ENCODE data around the gene SCN4B.

The SCN4B gene

GRCh38 chr11:118174006-118174567 lies 21.5 kb upstream of the SCN4B start:
- DNase-seq (ENCODE audit: low read depth), result no peak

GRCh38 chr11:118172356-118172755 lies 19.7 kb upstream of the SCN4B start:
- DNase-seq (ENCODE audit: low read depth), result no peak

- peak; percentile 45 for DNase-seq (ENCODE audit: low read depth)
These were observed 18.8 kb upstream of the SCN4B start for GRCh38 chr11:118171269-118172062.

GRCh38 chr11:118170882-118171268 lies 18.3 kb upstream of the SCN4B start:
- DNase-seq (ENCODE audit: low read depth), result no peak

- no peak for DNase-seq (ENCODE audit: low read depth)
These were observed 17.6 kb upstream of the SCN4B start for GRCh38 chr11:118170231-118170630.

GRCh38 chr11:118169300-118170140 lies 16.9 kb upstream of the SCN4B start:
- no peak for DNase-seq (ENCODE audit: low read depth)

- no peak for DNase-seq (ENCODE audit: low read depth)
These were observed 16.1 kb upstream of the SCN4B start for GRCh38 chr11:118168751-118169150.

- no peak for DNase-seq (ENCODE audit: low read depth)
These were observed 15.7 kb upstream of the SCN4B start for GRCh38 chr11:118168316-118168715.

- DNase-seq (ENCODE audit: low read depth), result no peak
These were observed 15.3 kb upstream of the SCN4B start for GRCh38 chr11:118167906-118168305.

- DNase-seq (ENCODE audit: low read depth), result no peak
These were observed 14.6 kb upstream of the SCN4B start for GRCh38 chr11:118167253-118167652.

GRCh38 chr11:118166641-118167040 lies 14.0 kb upstream of the SCN4B start:
- no peak for DNase-seq (ENCODE audit: low read depth)

- DNase-seq (ENCODE audit: low read depth), result no peak
These were observed 12.3 kb upstream of the SCN4B start for GRCh38 chr11:118164885-118165284.

GRCh38 chr11:118163494-118163893 lies 10.9 kb upstream of the SCN4B start:
- no peak for DNase-seq (ENCODE audit: low read depth)

GRCh38 chr11:118162846-118163245 lies 10.2 kb upstream of the SCN4B start:
- DNase-seq (ENCODE audit: low read depth), result no peak

GRCh38 chr11:118161786-118162185 lies 9.2 kb upstream of the SCN4B start:
- no peak for DNase-seq (ENCODE audit: low read depth)

GRCh38 chr11:118157186-118157895 lies 4.7 kb upstream of the SCN4B start:
- DNase-seq (ENCODE audit: low read depth), result no peak

- no peak for DNase-seq (ENCODE audit: low read depth)
These were observed 4.0 kb upstream of the SCN4B start for GRCh38 chr11:118156531-118157185.

- no peak for DNase-seq (ENCODE audit: low read depth)
These were observed 3.3 kb upstream of the SCN4B start for GRCh38 chr11:118155776-118156530.

GRCh38 chr11:118154641-118155040 lies 2.0 kb upstream of the SCN4B start:
- no peak for DNase-seq (ENCODE audit: low read depth)

- DNase-seq (ENCODE audit: low read depth), result no peak
These were observed 1.4 kb upstream of the SCN4B start for GRCh38 chr11:118153976-118154375.

- DNase-seq (ENCODE audit: low read depth), result no peak
These were observed 893 bp upstream of the SCN4B start for GRCh38 chr11:118153516-118153915.

Measured in CMK (cell line).